Measurements from ENCODE around the gene JPH2. TPM values are rescaled to one million over a fixed set of nuclear protein-coding genes. Genes with fewer than 3 reads are reported as not detected.
A peak's percentile ranks its signal among the peaks of the same experiment; 100 is the strongest.
"Not testable (repeated sequence)": the region's sequence is repeated elsewhere in the genome, so short reads cannot be mapped to it uniquely, and the experiment has no call there.

JPH2 gene
- total RNA-seq, 1 donor: 50.5 TPM

DNA sequence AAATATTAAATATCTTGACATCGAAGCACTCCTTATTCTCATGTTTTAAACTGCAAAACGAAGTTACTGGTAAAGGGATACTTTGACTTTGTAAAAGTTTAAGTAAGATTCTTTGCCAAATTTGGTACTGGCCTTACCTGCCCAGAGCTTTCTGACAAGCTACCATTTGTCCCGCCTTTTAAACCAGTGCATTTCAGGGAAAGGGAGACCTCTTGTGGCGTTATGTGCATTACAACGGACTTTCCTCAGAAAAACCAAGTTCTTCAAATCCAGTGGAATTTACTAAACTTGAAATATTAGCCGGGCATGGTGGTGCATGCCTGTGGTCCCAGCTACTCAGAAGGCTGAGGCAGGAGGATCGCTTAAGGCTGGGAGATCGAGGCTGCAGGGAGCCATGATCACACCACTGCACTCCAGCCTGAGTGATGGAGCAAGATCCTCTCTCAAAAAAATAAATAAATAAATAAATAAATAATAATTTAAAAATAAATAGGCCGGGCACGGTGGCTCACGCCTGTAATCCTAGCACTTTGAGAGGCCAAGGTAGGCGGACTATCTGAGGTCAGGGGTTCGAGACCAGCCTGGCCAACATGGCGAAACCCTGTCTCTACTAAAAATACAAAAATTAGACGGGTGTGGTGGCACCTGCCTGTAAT is 3.3 kb upstream of the JPH2 start:
- not testable (repeated sequence) for H3K4me3 ChIP-seq (ENCODE audit: low read depth, low read length)
- DNase-seq (ENCODE audit: low read depth): peak; percentile 80
- TF ChIP-seq, protein P1, sequence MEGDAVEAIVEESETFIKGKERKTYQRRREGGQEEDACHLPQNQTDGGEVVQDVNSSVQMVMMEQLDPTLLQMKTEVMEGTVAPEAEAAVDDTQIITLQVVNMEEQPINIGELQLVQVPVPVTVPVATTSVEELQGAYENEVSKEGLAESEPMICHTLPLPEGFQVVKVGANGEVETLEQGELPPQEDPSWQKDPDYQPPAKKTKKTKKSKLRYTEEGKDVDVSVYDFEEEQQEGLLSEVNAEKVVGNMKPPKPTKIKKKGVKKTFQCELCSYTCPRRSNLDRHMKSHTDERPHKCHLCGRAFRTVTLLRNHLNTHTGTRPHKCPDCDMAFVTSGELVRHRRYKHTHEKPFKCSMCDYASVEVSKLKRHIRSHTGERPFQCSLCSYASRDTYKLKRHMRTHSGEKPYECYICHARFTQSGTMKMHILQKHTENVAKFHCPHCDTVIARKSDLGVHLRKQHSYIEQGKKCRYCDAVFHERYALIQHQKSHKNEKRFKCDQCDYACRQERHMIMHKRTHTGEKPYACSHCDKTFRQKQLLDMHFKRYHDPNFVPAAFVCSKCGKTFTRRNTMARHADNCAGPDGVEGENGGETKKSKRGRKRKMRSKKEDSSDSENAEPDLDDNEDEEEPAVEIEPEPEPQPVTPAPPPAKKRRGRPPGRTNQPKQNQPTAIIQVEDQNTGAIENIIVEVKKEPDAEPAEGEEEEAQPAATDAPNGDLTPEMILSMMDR (IDR thresholded peaks at IDR 0.05; ENCODE audit: insufficient read depth, low read depth, low read length): peak; percentile 87

DNA sequence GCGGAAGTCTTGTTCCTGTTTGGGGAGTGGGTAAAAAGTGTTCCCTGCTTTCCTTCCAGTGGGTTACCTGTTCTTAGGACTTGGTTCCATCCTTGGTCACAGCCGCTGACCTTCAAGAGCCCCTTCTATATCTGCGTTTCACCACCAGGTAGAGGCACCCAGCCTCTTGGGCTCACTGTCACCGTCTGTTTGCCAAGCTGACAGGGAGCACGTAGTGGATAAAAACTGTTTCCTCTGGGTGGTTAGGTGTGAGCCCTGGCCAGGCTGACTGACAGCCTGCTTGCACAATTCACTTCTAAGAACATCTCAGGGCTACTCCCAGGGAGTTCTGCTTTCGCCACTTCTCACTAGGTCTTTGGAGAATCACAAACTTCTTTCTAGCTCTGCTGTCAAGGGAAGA is 1.8 kb upstream of the JPH2 start:
- TF ChIP-seq, protein P1 (IDR thresholded peaks at IDR 0.05; ENCODE audit: insufficient read depth, low read depth, low read length): no peak
- H3K4me3 ChIP-seq (ENCODE audit: low read depth, low read length): no peak overlapping the region
- DNase-seq (ENCODE audit: low read depth): no peak

DNA sequence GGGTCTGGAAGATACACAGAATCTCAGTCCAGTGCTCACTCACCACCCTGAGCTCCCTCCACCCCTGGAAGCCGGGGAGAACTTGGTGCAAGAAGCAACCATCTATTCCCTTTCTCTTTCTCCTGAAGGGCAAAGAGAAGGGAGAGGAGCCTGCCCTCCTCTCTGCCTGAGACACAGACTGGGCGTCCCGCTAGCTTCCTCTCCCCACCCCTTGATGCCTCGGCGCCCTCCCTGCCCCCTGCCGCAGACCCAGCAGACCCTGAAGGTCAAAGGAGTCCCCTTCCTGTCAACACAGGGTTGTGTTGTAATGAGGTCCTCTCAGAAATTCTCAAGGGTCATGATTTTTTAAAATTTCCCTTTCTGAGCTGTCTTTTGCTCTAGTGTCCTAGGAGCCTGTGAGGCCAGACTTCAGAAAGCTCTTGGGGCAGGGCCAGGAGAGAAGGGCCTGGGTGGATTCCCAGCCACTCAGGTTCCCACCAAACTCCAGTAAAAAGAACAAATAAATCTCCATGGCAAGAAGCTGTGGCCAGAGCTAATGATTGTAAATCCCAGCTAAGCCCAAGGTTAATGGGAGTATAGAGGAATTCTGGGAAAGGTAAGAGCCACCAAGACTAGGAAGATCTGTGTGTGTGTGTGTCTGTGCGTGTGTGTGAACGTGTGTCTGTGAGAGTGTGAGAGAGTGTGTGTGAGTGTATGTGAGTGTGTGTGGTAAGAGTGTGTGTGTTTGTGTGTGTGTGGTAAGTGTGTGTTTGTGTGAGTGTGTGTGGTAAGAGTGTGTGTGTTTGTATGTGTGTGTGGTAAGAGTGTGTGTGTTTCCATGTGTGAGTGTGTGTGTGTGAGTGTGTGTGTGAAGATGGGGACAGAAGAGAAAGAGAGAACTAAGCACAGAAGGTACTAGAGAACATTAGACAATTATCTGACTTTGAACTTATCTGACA is 1.1 kb upstream of the JPH2 start:
- peak; percentile 60 for DNase-seq (ENCODE audit: low read depth)

DNA sequence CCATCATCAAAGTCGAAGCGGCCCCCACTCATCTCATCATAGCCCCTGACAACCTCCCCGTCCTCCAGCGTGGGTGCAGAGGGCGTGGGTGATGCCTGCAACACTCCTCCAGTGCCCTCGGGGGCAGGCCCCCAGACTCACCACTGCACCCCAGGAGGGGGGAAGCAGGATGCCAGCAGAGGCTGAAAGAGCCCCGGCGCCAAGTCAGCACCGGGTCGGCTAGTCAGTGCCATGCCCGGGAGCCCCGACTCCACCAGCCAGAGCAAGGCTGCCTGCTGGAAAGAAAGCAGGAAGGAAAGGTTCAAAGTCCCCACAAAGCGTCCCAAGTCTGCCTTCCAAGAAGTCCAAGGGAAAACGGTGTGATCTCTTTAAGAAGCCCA is 324 bp downstream of the JPH2 start:
- peak overlapping the region; percentile 53 for H3K4me3 ChIP-seq (ENCODE audit: low read depth, low read length)
- DNase-seq (ENCODE audit: low read depth): no peak
- TF ChIP-seq, protein P1 (IDR thresholded peaks at IDR 0.05; ENCODE audit: insufficient read depth, low read depth, low read length): no peak

More for the DNA sequence above, 1.1 kb upstream of the JPH2 start:
- TF ChIP-seq, protein P1 (IDR thresholded peaks at IDR 0.05; ENCODE audit: insufficient read depth, low read depth, low read length): no peak
- H3K4me3 ChIP-seq (ENCODE audit: low read depth, low read length): peak overlapping the region; percentile 53

DNA sequence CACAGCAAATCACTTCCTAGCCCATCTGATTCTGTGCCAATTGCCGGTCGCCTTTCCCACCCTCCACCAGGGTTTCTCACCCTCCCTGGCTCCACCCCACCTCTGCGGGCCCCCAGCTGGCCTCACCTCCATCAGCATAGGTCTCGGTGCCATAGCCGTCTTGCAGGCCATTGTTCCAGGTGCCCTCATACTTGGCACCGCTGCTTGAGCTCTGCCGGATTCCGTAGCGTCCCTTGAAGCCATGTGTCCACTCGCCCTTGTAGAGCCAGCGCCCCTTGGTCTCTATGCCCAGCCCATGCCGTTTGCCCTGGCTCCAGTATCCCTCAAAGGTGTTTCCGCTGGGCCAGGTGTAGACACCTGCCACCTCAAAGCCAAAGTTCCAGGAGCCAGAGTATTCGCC is 787 bp downstream of the JPH2 start:
- TF ChIP-seq, protein P1 (IDR thresholded peaks at IDR 0.05; ENCODE audit: insufficient read depth, low read depth, low read length): no peak
- H3K4me3 ChIP-seq (ENCODE audit: low read depth, low read length): peak overlapping the region; percentile 53
- DNase-seq (ENCODE audit: low read depth): no peak

DNA sequence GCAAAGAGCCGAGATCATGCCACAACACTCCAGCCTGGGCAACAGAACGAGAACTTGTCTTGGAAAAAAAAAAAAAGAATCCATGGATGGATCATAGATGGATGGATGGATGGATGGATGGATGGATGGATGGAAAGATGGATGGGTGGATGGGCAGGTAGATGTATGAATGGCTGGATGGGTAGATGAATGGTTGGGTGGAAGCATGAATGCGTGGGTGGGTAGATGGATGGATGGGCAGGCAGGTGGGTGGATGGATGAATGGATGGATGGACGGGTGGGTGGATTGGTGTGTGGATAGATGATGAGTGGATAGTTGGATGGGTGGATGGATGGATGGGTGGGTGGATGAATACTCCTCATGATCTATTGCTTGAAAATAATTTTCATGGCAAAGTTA is 1.4 kb downstream of the JPH2 start:
- no peak for DNase-seq (ENCODE audit: low read depth)
- TF ChIP-seq, protein P1 (IDR thresholded peaks at IDR 0.05; ENCODE audit: insufficient read depth, low read depth, low read length): no peak
- H3K4me3 ChIP-seq (ENCODE audit: low read depth, low read length): no peak overlapping the region

Data from fibroblast of villous mesenchyme (primary cell).